Mesendoderm (in vitro differentiated cells): ENCODE measurements around the gene OBSL1.

Experiments
- DNase-seq: peaks from one replicate; pipeline ENCODE4 v3.0.0; 2013
- H2AK5ac ChIP-seq: 2 replicates; pipeline ENCODE4 v1.6.1; 2013; ENCODE audit warnings: low read length, inconsistent platforms
- H2BK120ac ChIP-seq: 2 replicates; pipeline ENCODE4 v1.6.1; 2013; ENCODE audit warnings: low read depth, mild to moderate bottlenecking, low read length, moderate library complexity, mixed read lengths
- H2BK15ac ChIP-seq: replicated peaks from 2 replicates; pipeline ENCODE4 v1.6.1; 2013; ENCODE audit warnings: low read depth, mild to moderate bottlenecking, moderate library complexity
- H2BK5ac ChIP-seq: 2 replicates; pipeline ENCODE4 v1.6.1; 2013; ENCODE audit warnings: low read length, inconsistent platforms
- H3K18ac ChIP-seq: 2 replicates; pipeline ENCODE4 v1.6.1; 2013; ENCODE audit warnings: mild to moderate bottlenecking, low read length, mixed read lengths
- H3K23ac ChIP-seq: one replicate; pipeline ENCODE4 v1.6.1; 2013; ENCODE audit warnings: low read length
- H3K27ac ChIP-seq: 2 replicates; pipeline ENCODE4 v1.5.1; 2013; ENCODE audit warnings: low read depth, mild to moderate bottlenecking, inconsistent platforms, low read length, moderate library complexity
- H3K27me3 ChIP-seq: 2 replicates; pipeline ENCODE4 v1.6.1; 2013; ENCODE audit warnings: low read length, control low read depth, mild to moderate bottlenecking, inconsistent platforms; ENCODE audit not compliant: insufficient read depth, poor library complexity
- H3K36me3 ChIP-seq: 2 replicates; pipeline ENCODE4 v1.6.1; 2013; ENCODE audit warnings: low read length, inconsistent platforms; ENCODE audit not compliant: control insufficient read depth, insufficient read depth
- H3K4ac ChIP-seq: one replicate; pipeline ENCODE4 v1.6.1; 2013; ENCODE audit warnings: low read depth, mild to moderate bottlenecking, low read length, moderate library complexity
- H3K4me1 ChIP-seq: 2 replicates; pipeline ENCODE4 v1.6.1; 2013; ENCODE audit warnings: low read depth, low read length, inconsistent platforms; ENCODE audit not compliant: control insufficient read depth
- H3K4me2 ChIP-seq: 2 replicates; pipeline ENCODE4 v1.6.1; 2013; ENCODE audit warnings: low read length
- H3K4me3 ChIP-seq: 2 replicates; pipeline ENCODE4 v1.5.1; 2013; ENCODE audit warnings: mild to moderate bottlenecking, low read length
- H3K56ac ChIP-seq: one replicate; pipeline ENCODE4 v1.6.1; 2013; ENCODE audit warnings: low read length
- H3K79me1 ChIP-seq: 2 replicates; pipeline ENCODE4 v1.6.1; 2013; ENCODE audit warnings: low read length, inconsistent platforms
- H3K79me2 ChIP-seq: 2 replicates; pipeline ENCODE4 v1.6.1; 2013; ENCODE audit warnings: mild to moderate bottlenecking, low read length; ENCODE audit not compliant: control insufficient read depth, insufficient read depth
- H3K9ac ChIP-seq: 2 replicates; pipeline ENCODE4 v1.6.1; 2013; ENCODE audit warnings: low read length, inconsistent platforms
- H4K5ac ChIP-seq: one replicate; pipeline ENCODE4 v1.6.1; 2013; ENCODE audit warnings: low read length
- H4K8ac ChIP-seq: one replicate; pipeline ENCODE4 v1.6.1; 2013; ENCODE audit warnings: low read depth, mild to moderate bottlenecking, control low read depth, low read length, moderate library complexity
- WGBS: extraction: QIAGEN DNeasy Blood & Tissue Kit; methylation state at CpG from one replicate; pipeline ENCODE4 v1.1.7; 2013; ENCODE audit warnings: low lambda C conversion rate, missing lambda C conversion rate; ENCODE audit not compliant: insufficient coverage; ENCODE audit errors: extremely low coverage; 5-methylcytosine and 5-hydroxymethylcytosine counted together

Gene OBSL1

GRCh38 chr2:219531639-219532377, 39.5 kb downstream of the OBSL1 start:
- no peaks in the 10 kb centered on the region for H3K27me3 ChIP-seq
- H3K23ac ChIP-seq, result no peak overlapping the region
- no peak overlapping the region for H2BK120ac ChIP-seq
- no peaks in the 10 kb centered on the region for H3K4me1 ChIP-seq
- no peak overlapping the region for H3K18ac ChIP-seq
- no peak overlapping the region for H3K4me2 ChIP-seq
- no peak overlapping the region for H3K4me3 ChIP-seq
- no peak overlapping the region for H3K9ac ChIP-seq
- H4K5ac ChIP-seq, result no peak overlapping the region
- H3K27ac ChIP-seq, result no peak overlapping the region
- H3K36me3 ChIP-seq, result no peaks in the 10 kb centered on the region
- H2AK5ac ChIP-seq, result no peak overlapping the region
- H2BK5ac ChIP-seq, result no peak overlapping the region
- no peaks in the 10 kb centered on the region for H3K79me1 ChIP-seq
- H3K56ac ChIP-seq, result peak overlapping the region; percentile 25
- H2BK15ac ChIP-seq, result no peak overlapping the region
- no peaks in the 10 kb centered on the region for H3K79me2 ChIP-seq
- WGBS, result no CpG with 5 or more reads among the region's 20 CpGs
- no peak overlapping the region for H4K8ac ChIP-seq
- no peak overlapping the region for H3K4ac ChIP-seq
- no peak for DNase-seq

GRCh38 chr2:219530048-219530963, 41.0 kb downstream of the OBSL1 start:
- no CpG with 5 or more reads among the region's 21 CpGs for WGBS
- Histone ChIP-seq H3K36me3 (no peaks in the 10 kb centered on the region), H2BK15ac (no peak overlapping the region), H3K27me3 (no peaks in the 10 kb centered on the region), H3K4me2 (peak overlapping the region; percentile 45), H2BK120ac (no peak overlapping the region), H3K4me1 (peaks cover 6% of the 10 kb centered on the region), H3K79me1 (no peaks in the 10 kb centered on the region), H2AK5ac (no peak overlapping the region), H3K4me3 (no peak overlapping the region), H2BK5ac (no peak overlapping the region), H3K9ac (peak overlapping the region; percentile 20), H4K5ac (no peak overlapping the region), H4K8ac (no peak overlapping the region), H3K79me2 (no peaks in the 10 kb centered on the region), H3K4ac (no peak overlapping the region), H3K18ac (no peak overlapping the region), H3K23ac (no peak overlapping the region), H3K27ac (no peak overlapping the region), H3K56ac (peak overlapping the region; percentile 46)
- peak; percentile 87 for DNase-seq

- H4K8ac ChIP-seq, result no peak overlapping the region
- H3K23ac ChIP-seq, result no peak overlapping the region
- WGBS, result no CpG with 5 or more reads among the region's 5 CpGs
- no peak overlapping the region for H3K4ac ChIP-seq
- H3K79me2 ChIP-seq, result no peaks in the 10 kb centered on the region
- no peak overlapping the region for H2BK5ac ChIP-seq
- H2BK15ac ChIP-seq, result no peak overlapping the region
- no peaks in the 10 kb centered on the region for H3K27me3 ChIP-seq
- H3K79me1 ChIP-seq, result no peaks in the 10 kb centered on the region
- H3K18ac ChIP-seq, result no peak overlapping the region
- H3K4me1 ChIP-seq, result peaks cover 8% of the 10 kb centered on the region
- H3K56ac ChIP-seq, result peak overlapping the region; percentile 1
- no peaks in the 10 kb centered on the region for H3K36me3 ChIP-seq
- H3K9ac ChIP-seq, result no peak overlapping the region
- H4K5ac ChIP-seq, result no peak overlapping the region
- H2BK120ac ChIP-seq, result no peak overlapping the region
- H3K27ac ChIP-seq, result no peak overlapping the region
- no peak for DNase-seq
- no peak overlapping the region for H3K4me3 ChIP-seq
- peak overlapping the region; percentile 72 for H2AK5ac ChIP-seq
- H3K4me2 ChIP-seq, result no peak overlapping the region
Observed at GRCh38 chr2:219527472-219527871, 43.9 kb downstream of the OBSL1 start.

- WGBS, result no CpG with 5 or more reads among the region's 6 CpGs
- H2BK5ac ChIP-seq, result no peak overlapping the region
- H3K27ac ChIP-seq, result no peak overlapping the region
- H3K79me2 ChIP-seq, result no peaks in the 10 kb centered on the region
- peak overlapping the region; percentile 1 for H3K56ac ChIP-seq
- no peak overlapping the region for H4K8ac ChIP-seq
- no peaks in the 10 kb centered on the region for H3K27me3 ChIP-seq
- H3K4me3 ChIP-seq, result no peak overlapping the region
- H3K79me1 ChIP-seq, result no peaks in the 10 kb centered on the region
- no peak overlapping the region for H3K9ac ChIP-seq
- no peak overlapping the region for H3K4me2 ChIP-seq
- H2AK5ac ChIP-seq, result peak overlapping the region; percentile 72
- no peak overlapping the region for H2BK120ac ChIP-seq
- H4K5ac ChIP-seq, result no peak overlapping the region
- no peak for DNase-seq
- H3K18ac ChIP-seq, result no peak overlapping the region
- H3K4ac ChIP-seq, result no peak overlapping the region
- H2BK15ac ChIP-seq, result no peak overlapping the region
- H3K4me1 ChIP-seq, result peaks cover 8% of the 10 kb centered on the region
- H3K23ac ChIP-seq, result no peak overlapping the region
- no peaks in the 10 kb centered on the region for H3K36me3 ChIP-seq
Observed at GRCh38 chr2:219527076-219527394, 44.3 kb downstream of the OBSL1 start.

GRCh38 chr2:219526320-219527075, 44.8 kb downstream of the OBSL1 start:
- H3K27ac ChIP-seq, result no peak overlapping the region
- no peak overlapping the region for H3K23ac ChIP-seq
- WGBS, result no CpG with 5 or more reads among the region's 11 CpGs
- no peak overlapping the region for H3K18ac ChIP-seq
- H3K9ac ChIP-seq, result peak overlapping the region; percentile 18
- no peak overlapping the region for H3K4me2 ChIP-seq
- no peak overlapping the region for H2BK15ac ChIP-seq
- DNase-seq, result no peak
- H3K56ac ChIP-seq, result peak overlapping the region; percentile 66
- H2BK120ac ChIP-seq, result no peak overlapping the region
- no peak overlapping the region for H4K8ac ChIP-seq
- H2AK5ac ChIP-seq, result peak overlapping the region; percentile 92
- no peak overlapping the region for H2BK5ac ChIP-seq
- no peak overlapping the region for H3K4ac ChIP-seq
- H3K27me3 ChIP-seq, result no peaks in the 10 kb centered on the region
- no peaks in the 10 kb centered on the region for H3K36me3 ChIP-seq
- H3K79me1 ChIP-seq, result no peaks in the 10 kb centered on the region
- H3K4me1 ChIP-seq, result peaks cover 11% of the 10 kb centered on the region
- no peaks in the 10 kb centered on the region for H3K79me2 ChIP-seq
- H3K4me3 ChIP-seq, result no peak overlapping the region
- no peak overlapping the region for H4K5ac ChIP-seq
